ENCODE results near the gene PRR36.

The PRR36 gene

GRCh38 chr19:7841751-7842660 lies 32.2 kb downstream of the PRR36 start:
- H3K4me1 ChIP-seq (ENCODE audit: insufficient read depth, low read length), result no peaks in the 10 kb centered on the region
- no peaks in the 10 kb centered on the region for H3K27me3 ChIP-seq (ENCODE audit: insufficient read depth, low read length)
- H2AFZ ChIP-seq (ENCODE audit: low read depth, low read length), result no peak overlapping the region
- no peaks in the 10 kb centered on the region for H3K9me3 ChIP-seq (ENCODE audit: low read length)
- H3K36me3 ChIP-seq (ENCODE audit: insufficient read depth, low read length), result no peaks in the 10 kb centered on the region
- no peak overlapping the region for H3K4me3 ChIP-seq (ENCODE audit: low read length)

- no peaks in the 10 kb centered on the region for H3K9me3 ChIP-seq (ENCODE audit: low read length)
- no peak overlapping the region for H2AFZ ChIP-seq (ENCODE audit: low read depth, low read length)
- no peaks in the 10 kb centered on the region for H3K36me3 ChIP-seq (ENCODE audit: insufficient read depth, low read length)
- H3K4me3 ChIP-seq (ENCODE audit: low read length), result no peak overlapping the region
- H3K27me3 ChIP-seq (ENCODE audit: insufficient read depth, low read length), result no peaks in the 10 kb centered on the region
- no peaks in the 10 kb centered on the region for H3K4me1 ChIP-seq (ENCODE audit: insufficient read depth, low read length)
Measured at GRCh38 chr19:7840629-7841028, 33.6 kb downstream of the PRR36 start.

- Histone ChIP-seq H3K27me3 (ENCODE audit: insufficient read depth, low read length) (no peaks in the 10 kb centered on the region), H3K4me3 (ENCODE audit: low read length) (no peak overlapping the region), H2AFZ (ENCODE audit: low read depth, low read length) (no peak overlapping the region), H3K9me3 (ENCODE audit: low read length) (no peaks in the 10 kb centered on the region), H3K36me3 (ENCODE audit: insufficient read depth, low read length) (no peaks in the 10 kb centered on the region), H3K4me1 (ENCODE audit: insufficient read depth, low read length) (no peaks in the 10 kb centered on the region)
Measured at GRCh38 chr19:7839476-7839875, 34.7 kb downstream of the PRR36 start.

- Histone ChIP-seq H3K9me3 (ENCODE audit: low read length) (no peaks in the 10 kb centered on the region), H3K4me1 (ENCODE audit: insufficient read depth, low read length) (peaks cover 13% of the 10 kb centered on the region), H3K36me3 (ENCODE audit: insufficient read depth, low read length) (no peaks in the 10 kb centered on the region), H3K4me3 (ENCODE audit: low read length) (no peak overlapping the region), H3K27me3 (ENCODE audit: insufficient read depth, low read length) (no peaks in the 10 kb centered on the region), H2AFZ (ENCODE audit: low read depth, low read length) (no peak overlapping the region)
Measured at GRCh38 chr19:7833225-7834099, 40.7 kb downstream of the PRR36 start.

GRCh38 chr19:7832781-7833180 lies 41.4 kb downstream of the PRR36 start:
- Histone ChIP-seq H3K27me3 (ENCODE audit: insufficient read depth, low read length) (no peaks in the 10 kb centered on the region), H3K36me3 (ENCODE audit: insufficient read depth, low read length) (no peaks in the 10 kb centered on the region), H3K4me3 (ENCODE audit: low read length) (no peak overlapping the region), H3K4me1 (ENCODE audit: insufficient read depth, low read length) (peaks cover 13% of the 10 kb centered on the region), H2AFZ (ENCODE audit: low read depth, low read length) (no peak overlapping the region), H3K9me3 (ENCODE audit: low read length) (no peaks in the 10 kb centered on the region)

GRCh38 chr19:7832009-7832408 lies 42.2 kb downstream of the PRR36 start:
- no peaks in the 10 kb centered on the region for H3K9me3 ChIP-seq (ENCODE audit: low read length)
- H3K4me3 ChIP-seq (ENCODE audit: low read length), result no peak overlapping the region
- no peaks in the 10 kb centered on the region for H3K27me3 ChIP-seq (ENCODE audit: insufficient read depth, low read length)
- H3K4me1 ChIP-seq (ENCODE audit: insufficient read depth, low read length), result peaks cover 13% of the 10 kb centered on the region
- no peaks in the 10 kb centered on the region for H3K36me3 ChIP-seq (ENCODE audit: insufficient read depth, low read length)
- no peak overlapping the region for H2AFZ ChIP-seq (ENCODE audit: low read depth, low read length)

GRCh38 chr19:7831452-7831851 lies 42.7 kb downstream of the PRR36 start:
- H3K4me3 ChIP-seq (ENCODE audit: low read length), result no peak overlapping the region
- no peak overlapping the region for H2AFZ ChIP-seq (ENCODE audit: low read depth, low read length)
- H3K9me3 ChIP-seq (ENCODE audit: low read length), result no peaks in the 10 kb centered on the region
- no peaks in the 10 kb centered on the region for H3K27me3 ChIP-seq (ENCODE audit: insufficient read depth, low read length)
- H3K36me3 ChIP-seq (ENCODE audit: insufficient read depth, low read length), result no peaks in the 10 kb centered on the region
- peaks cover 13% of the 10 kb centered on the region for H3K4me1 ChIP-seq (ENCODE audit: insufficient read depth, low read length)

GRCh38 chr19:7830823-7831222 lies 43.4 kb downstream of the PRR36 start:
- Histone ChIP-seq H3K4me3 (ENCODE audit: low read length) (peak overlapping the region; percentile 65), H3K27me3 (ENCODE audit: insufficient read depth, low read length) (no peaks in the 10 kb centered on the region)

GRCh38 chr19:7830272-7830771 lies 43.9 kb downstream of the PRR36 start:
- no peaks in the 10 kb centered on the region for H3K27me3 ChIP-seq (ENCODE audit: insufficient read depth, low read length)
- H3K9me3 ChIP-seq (ENCODE audit: low read length), result no peaks in the 10 kb centered on the region
- H3K36me3 ChIP-seq (ENCODE audit: insufficient read depth, low read length), result no peaks in the 10 kb centered on the region
- no peak overlapping the region for H2AFZ ChIP-seq (ENCODE audit: low read depth, low read length)
- peaks cover 13% of the 10 kb centered on the region for H3K4me1 ChIP-seq (ENCODE audit: insufficient read depth, low read length)
- peak overlapping the region; percentile 65 for H3K4me3 ChIP-seq (ENCODE audit: low read length)

More at GRCh38 chr19:7830823-7831222, 43.4 kb downstream of the PRR36 start:
- Histone ChIP-seq H3K4me1 (ENCODE audit: insufficient read depth, low read length) (peaks cover 13% of the 10 kb centered on the region), H3K36me3 (ENCODE audit: insufficient read depth, low read length) (no peaks in the 10 kb centered on the region), H2AFZ (ENCODE audit: low read depth, low read length) (no peak overlapping the region), H3K9me3 (ENCODE audit: low read length) (no peaks in the 10 kb centered on the region)

- peak within 1 kb of the TSS; percentile 65 for H3K4me3 ChIP-seq (ENCODE audit: low read length)
- no peaks in the 10 kb centered on the region for H3K36me3 ChIP-seq (ENCODE audit: insufficient read depth, low read length)
- no peaks in the 10 kb centered on the region for H3K27me3 ChIP-seq (ENCODE audit: insufficient read depth, low read length)
- peak within 1 kb of the TSS; percentile 78 for H2AFZ ChIP-seq (ENCODE audit: low read depth, low read length)
- peaks cover 13% of the 10 kb centered on the region for H3K4me1 ChIP-seq (ENCODE audit: insufficient read depth, low read length)
- no peaks in the 10 kb centered on the region for H3K9me3 ChIP-seq (ENCODE audit: low read length)
Measured at GRCh38 chr19:7829561-7830271, 44.5 kb downstream of the PRR36 start, which contains the start of gene EVI5L. Gene EVI5L, plus strand, starts transcription at chr19:7830218. Its CDS starts 16,325 bp downstream, at chr19:7846543.

GRCh38 chr19:7829166-7829520 lies 45.0 kb downstream of the PRR36 start:
- Histone ChIP-seq H3K4me3 (ENCODE audit: low read length) (peak overlapping the region; percentile 47), H3K36me3 (ENCODE audit: insufficient read depth, low read length) (no peaks in the 10 kb centered on the region), H3K9me3 (ENCODE audit: low read length) (no peaks in the 10 kb centered on the region), H3K27me3 (ENCODE audit: insufficient read depth, low read length) (no peaks in the 10 kb centered on the region), H2AFZ (ENCODE audit: low read depth, low read length) (peak overlapping the region; percentile 78), H3K4me1 (ENCODE audit: insufficient read depth, low read length) (peaks cover 13% of the 10 kb centered on the region)

GRCh38 chr19:7823686-7824301 lies 50.4 kb downstream of the PRR36 start:
- Histone ChIP-seq H3K36me3 (ENCODE audit: insufficient read depth, low read length) (no peaks in the 10 kb centered on the region), H3K4me1 (ENCODE audit: insufficient read depth, low read length) (no peaks in the 10 kb centered on the region), H3K4me3 (ENCODE audit: low read length) (no peak overlapping the region), H3K9me3 (ENCODE audit: low read length) (no peaks in the 10 kb centered on the region), H2AFZ (ENCODE audit: low read depth, low read length) (no peak overlapping the region), H3K27me3 (ENCODE audit: insufficient read depth, low read length) (no peaks in the 10 kb centered on the region)

Measured in neuron (in vitro differentiated cells).